ENCODE measurements around the gene SLC35F1. TPM values are rescaled to one million over a fixed set of nuclear protein-coding genes. Genes with fewer than 3 reads are reported as not detected.

The SLC35F1 gene
- total RNA-seq, 1 experiment from 2014 or later = 4.3 TPM

DNA sequence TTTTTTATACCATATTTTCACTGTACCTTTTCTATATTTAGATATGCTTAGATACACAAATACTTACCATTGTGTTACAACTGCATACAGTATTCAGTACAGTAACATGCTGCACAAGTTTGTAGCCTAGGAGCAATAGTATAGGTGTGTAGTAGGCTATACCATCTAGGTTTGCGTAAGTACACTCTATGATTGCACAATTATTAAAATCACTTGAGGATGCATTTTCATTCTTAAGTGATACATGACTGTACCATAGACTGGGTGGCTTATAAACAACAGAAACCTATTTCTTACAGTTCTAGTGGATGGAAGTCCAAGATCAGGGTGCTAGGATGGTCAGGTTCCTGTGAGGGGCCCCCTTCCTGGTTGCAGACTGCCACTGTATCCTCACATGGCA is 234.1 kb downstream of the SLC35F1 start:
- Mint-ChIP-seq H3K27ac (peak overlapping the region in 1 of 3 experiments; percentile 75; a peak in 1 of 7 replicates), H3K27me3 (ENCODE audit: low read depth) (no peaks in the 10 kb centered on the region), H3K4me1 (peaks cover 1 to 5% of the 10 kb centered on the region in 2 experiments; a peak in 3 of 4 replicates), H3K36me3 (ENCODE audit: insufficient read depth in 1 of 3, low read depth in 3 of 3) (peaks cover 0 to 2% (median 0%) of the 10 kb centered on the region in 3 experiments; a peak in 1 of 7 replicates), H3K4me3 (no peak overlapping the region), H3K9me3 (no peaks in the 10 kb centered on the region)
- no CpG with 5 or more reads among the region's 1 CpG for WGBS (ENCODE audit: extremely low coverage, insufficient read length, low lambda C conversion rate)
- no peak overlapping the region for H2BK12ac ChIP-seq (ENCODE audit: insufficient read length, low read depth, low read length)
- H3K4ac ChIP-seq (ENCODE audit: low read depth, low read length) = no peak overlapping the region
- H4K5ac ChIP-seq (ENCODE audit: insufficient read length, low read depth, low read length) = no peak overlapping the region
- H3K14ac ChIP-seq (ENCODE audit: insufficient read depth, low read length) = no peak overlapping the region
- DNase-seq = no peak
- no peaks in the 10 kb centered on the region for H3K79me2 ChIP-seq (ENCODE audit: insufficient read depth, low read length)
- no peak overlapping the region for H2BK15ac ChIP-seq (ENCODE audit: low read depth, low read length)
- no peaks in the 10 kb centered on the region for H3K23me2 ChIP-seq (ENCODE audit: insufficient read length, low read depth, low read length, poor library complexity, severe bottlenecking)
- H3K9ac ChIP-seq (ENCODE audit: extremely low read depth, insufficient read length, low read length) = no peak overlapping the region
- no peak overlapping the region for H2BK5ac ChIP-seq (ENCODE audit: insufficient read length, low read length)
- H4K8ac ChIP-seq (replicated peaks; ENCODE audit: insufficient read length, low read depth, low read length) = no peak overlapping the region
- no peak overlapping the region for H3K27ac ChIP-seq (ENCODE audit: insufficient read length, low read depth, low read length)
- no peak overlapping the region for H3K56ac ChIP-seq (ENCODE audit: insufficient read length, low read depth, low read length)
- no peaks in the 10 kb centered on the region for H3K9me3 ChIP-seq (ENCODE audit: control insufficient read depth, low read depth, low read length)
- H3K79me1 ChIP-seq (ENCODE audit: insufficient read depth, low read depth, low read length, poor library complexity, severe bottlenecking) = no peaks in the 10 kb centered on the region
- TF ChIP-seq, protein P1, sequence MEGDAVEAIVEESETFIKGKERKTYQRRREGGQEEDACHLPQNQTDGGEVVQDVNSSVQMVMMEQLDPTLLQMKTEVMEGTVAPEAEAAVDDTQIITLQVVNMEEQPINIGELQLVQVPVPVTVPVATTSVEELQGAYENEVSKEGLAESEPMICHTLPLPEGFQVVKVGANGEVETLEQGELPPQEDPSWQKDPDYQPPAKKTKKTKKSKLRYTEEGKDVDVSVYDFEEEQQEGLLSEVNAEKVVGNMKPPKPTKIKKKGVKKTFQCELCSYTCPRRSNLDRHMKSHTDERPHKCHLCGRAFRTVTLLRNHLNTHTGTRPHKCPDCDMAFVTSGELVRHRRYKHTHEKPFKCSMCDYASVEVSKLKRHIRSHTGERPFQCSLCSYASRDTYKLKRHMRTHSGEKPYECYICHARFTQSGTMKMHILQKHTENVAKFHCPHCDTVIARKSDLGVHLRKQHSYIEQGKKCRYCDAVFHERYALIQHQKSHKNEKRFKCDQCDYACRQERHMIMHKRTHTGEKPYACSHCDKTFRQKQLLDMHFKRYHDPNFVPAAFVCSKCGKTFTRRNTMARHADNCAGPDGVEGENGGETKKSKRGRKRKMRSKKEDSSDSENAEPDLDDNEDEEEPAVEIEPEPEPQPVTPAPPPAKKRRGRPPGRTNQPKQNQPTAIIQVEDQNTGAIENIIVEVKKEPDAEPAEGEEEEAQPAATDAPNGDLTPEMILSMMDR (conservative IDR thresholded peaks at IDR 0.05) = no peak
- H3K27me3 ChIP-seq (ENCODE audit: insufficient read depth, low read length) = no peaks in the 10 kb centered on the region
- no peak overlapping the region for H4K91ac ChIP-seq (ENCODE audit: insufficient read length, low read depth, low read length)
- H3K18ac ChIP-seq (ENCODE audit: insufficient read length, low read depth, low read length) = no peak overlapping the region
- no peak overlapping the region for H2AK5ac ChIP-seq (ENCODE audit: insufficient read length, low read length)
- peaks cover 2% of the 10 kb centered on the region; the same call in 1 of the 2 replicates for H3K4me1 ChIP-seq (ENCODE audit: insufficient read depth, low read length)
- H2AFZ ChIP-seq (ENCODE audit: low read length) = no peak overlapping the region
- no peak overlapping the region for H3K4me2 ChIP-seq (ENCODE audit: insufficient read depth, insufficient read length, low read length)
- H3K23ac ChIP-seq (ENCODE audit: insufficient read length, low read depth, low read length) = no peak overlapping the region
- H2BK120ac ChIP-seq (ENCODE audit: low read depth, low read length, poor library complexity, severe bottlenecking) = no peak overlapping the region
- H2BK20ac ChIP-seq (ENCODE audit: low read depth, low read length, poor library complexity, severe bottlenecking) = no peak overlapping the region
- no peak overlapping the region for H3T11ph ChIP-seq (ENCODE audit: low read length)
- H4K20me1 ChIP-seq (ENCODE audit: control insufficient read depth, insufficient read depth, insufficient read length) = no peaks in the 10 kb centered on the region
